ENCODE measurements around the gene MKLN1. TPM values are rescaled to one million over a fixed set of nuclear protein-coding genes. Genes with fewer than 3 reads are reported as not detected.

The MKLN1 gene
- total and polyA plus RNA-seq, 2 of the 13 experiments (the other 11 are each of a cell fraction or from before 2014, with no cell fraction given) = 33.6 to 43.5 TPM

- Histone ChIP-seq H3K9ac (ENCODE audit: insufficient read depth, low read depth, low read length) (no peak overlapping the region), H2AFZ (ENCODE audit: low read length) (no peak overlapping the region), H3K79me2 (ENCODE audit: insufficient read depth, low read length) (no peaks in the 10 kb centered on the region), H3K4me3 (replicated peaks in 1 of 3; ENCODE audit: insufficient read depth in 1 of 3, low read depth in 2 of 3, low read length in 3 of 3) (no peak overlapping the region), H3K4me1 (ENCODE audit: insufficient read depth, low read length) (no peaks in the 10 kb centered on the region), H3K4me2 (ENCODE audit: low read depth, low read length) (no peak overlapping the region), H3K36me3 (replicated peaks in 1 of 2; ENCODE audit: control insufficient read depth in 1 of 2, insufficient read depth in 2 of 2, low read length in 2 of 2) (no peaks in the 10 kb centered on the region), H3K9me3 (ENCODE audit: low read length) (no peaks in the 10 kb centered on the region), H3K27me3 (ENCODE audit: control insufficient read depth in 1 of 2, insufficient read depth in 2 of 2, low read length in 2 of 2) (peaks cover 0 to 4% of the 10 kb centered on the region in 2 experiments; a peak in 1 of 5 replicates), H3K27ac (ENCODE audit: extremely low read length, insufficient read depth, low read length) (no peak overlapping the region), H4K20me1 (ENCODE audit: insufficient read depth, low read length) (no peaks in the 10 kb centered on the region)
- BruUV-seq (replicated peaks) = no TSS peak
- no peak for ATAC-seq
- CTCF ChIA-PET (ENCODE audit: low intra/inter-chr PET ratio, low total read pairs) = no interaction called here
- in situ Hi-C loops (cut with HindIII; ENCODE audit: extremely low pct_ligation_motif_present, low pct_unique_long_range_greater_than_20kb) (no loop called here), intact Hi-C loops (cut with micrococcal nuclease; ENCODE audit: unreplicated experiment) (no loop called here)
- no peak for TF ChIP-seq ZNF773 (CRISPR knock-in tag; IDR thresholded peaks at IDR 0.05; ENCODE audit: borderline replicate concordance)
- TF ChIP-seq MAFF (IDR thresholded peaks at IDR 0.05; ENCODE audit: low read depth, low read length) = 0 out of 2 replicates have a peak, but pooled peaks have one; percentile 16
- no peak for TF ChIP-seq KLF6 (CRISPR knock-in tag; IDR thresholded peaks at IDR 0.05)
- TF ChIP-seq MAFK (conservative IDR thresholded peaks at IDR 0.05 in 1 of 2, IDR thresholded peaks at IDR 0.05 in 1 of 2; ENCODE audit: low read length in 2 of 2) = peak; percentile 11 to 44; a peak in 2 of 4 replicates
- POLR2A ChIA-PET = no interaction called here
- DNase-seq (ENCODE audit: low spot score) = no peak
- no peak for FAIRE-seq
- 21% methylated on average over 5 of the region's 5 CpGs for WGBS (ENCODE audit: low lambda C conversion rate)
Measured at GRCh38 chr7:131281266-131282048, 46.2 kb upstream of the MKLN1 start.

- H3K79me2 ChIP-seq (ENCODE audit: insufficient read depth, low read length) = no peaks in the 10 kb centered on the region
- H3K27me3 ChIP-seq (ENCODE audit: control insufficient read depth in 1 of 2, insufficient read depth in 2 of 2, low read length in 2 of 2) = peaks cover 0 to 4% of the 10 kb centered on the region in 2 experiments; a peak in 1 of 5 replicates
- ATAC-seq (peak; percentile 37; the same call in 1 of the 3 replicates), FAIRE-seq (no peak), DNase-seq (ENCODE audit: low spot score) (no peak)
- H3K4me3 ChIP-seq (replicated peaks in 1 of 3; ENCODE audit: insufficient read depth in 1 of 3, low read depth in 2 of 3, low read length in 3 of 3) = no peak overlapping the region
- H3K27ac ChIP-seq (ENCODE audit: extremely low read length, insufficient read depth, low read length) = no peak overlapping the region
- intact Hi-C loops (cut with micrococcal nuclease; ENCODE audit: unreplicated experiment) (no loop called here), in situ Hi-C loops (cut with HindIII; ENCODE audit: extremely low pct_ligation_motif_present, low pct_unique_long_range_greater_than_20kb) (no loop called here)
- 39% methylated on average over 9 of the region's 13 CpGs for WGBS (ENCODE audit: low lambda C conversion rate)
- no peak overlapping the region for H3K9ac ChIP-seq (ENCODE audit: insufficient read depth, low read depth, low read length)
- H3K4me2 ChIP-seq (ENCODE audit: low read depth, low read length) = no peak overlapping the region
- ChIA-PET POLR2A (no interaction called here), CTCF (ENCODE audit: low intra/inter-chr PET ratio, low total read pairs) (no interaction called here)
- H3K4me1 ChIP-seq (ENCODE audit: insufficient read depth, low read length) = no peaks in the 10 kb centered on the region
- TF ChIP-seq SALL2 (CRISPR knock-in tag; IDR thresholded peaks at IDR 0.05) (no peak), FOXA3 (CRISPR knock-in tag; IDR thresholded peaks at IDR 0.05) (no peak), EED (CRISPR knock-in tag; IDR thresholded peaks at IDR 0.05) (no peak), ZUFSP (CRISPR knock-in tag; IDR thresholded peaks at IDR 0.05; ENCODE audit: borderline replicate concordance) (no peak), CHD4 (IDR thresholded peaks at IDR 0.05; ENCODE audit: borderline replicate concordance, low read length) (no peak), ZNF383 (CRISPR knock-in tag; IDR thresholded peaks at IDR 0.05; ENCODE audit: borderline replicate concordance) (no peak), ZNF207 (IDR thresholded peaks at IDR 0.05; ENCODE audit: borderline replicate concordance) (no peak)
- TF ChIP-seq, protein P1, sequence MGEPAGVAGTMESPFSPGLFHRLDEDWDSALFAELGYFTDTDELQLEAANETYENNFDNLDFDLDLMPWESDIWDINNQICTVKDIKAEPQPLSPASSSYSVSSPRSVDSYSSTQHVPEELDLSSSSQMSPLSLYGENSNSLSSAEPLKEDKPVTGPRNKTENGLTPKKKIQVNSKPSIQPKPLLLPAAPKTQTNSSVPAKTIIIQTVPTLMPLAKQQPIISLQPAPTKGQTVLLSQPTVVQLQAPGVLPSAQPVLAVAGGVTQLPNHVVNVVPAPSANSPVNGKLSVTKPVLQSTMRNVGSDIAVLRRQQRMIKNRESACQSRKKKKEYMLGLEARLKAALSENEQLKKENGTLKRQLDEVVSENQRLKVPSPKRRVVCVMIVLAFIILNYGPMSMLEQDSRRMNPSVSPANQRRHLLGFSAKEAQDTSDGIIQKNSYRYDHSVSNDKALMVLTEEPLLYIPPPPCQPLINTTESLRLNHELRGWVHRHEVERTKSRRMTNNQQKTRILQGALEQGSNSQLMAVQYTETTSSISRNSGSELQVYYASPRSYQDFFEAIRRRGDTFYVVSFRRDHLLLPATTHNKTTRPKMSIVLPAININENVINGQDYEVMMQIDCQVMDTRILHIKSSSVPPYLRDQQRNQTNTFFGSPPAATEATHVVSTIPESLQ (CRISPR knock-in tag; conservative IDR thresholded peaks at IDR 0.05) = no peak
- no peaks in the 10 kb centered on the region for H3K9me3 ChIP-seq (ENCODE audit: low read length)
- no peaks in the 10 kb centered on the region for H4K20me1 ChIP-seq (ENCODE audit: insufficient read depth, low read length)
- H3K36me3 ChIP-seq (replicated peaks in 1 of 2; ENCODE audit: control insufficient read depth in 1 of 2, insufficient read depth in 2 of 2, low read length in 2 of 2) = no peaks in the 10 kb centered on the region
- H2AFZ ChIP-seq (ENCODE audit: low read length) = no peak overlapping the region
- BruUV-seq (replicated peaks) = no TSS peak
Measured at GRCh38 chr7:131284702-131285419, 42.8 kb upstream of the MKLN1 start.

All from HepG2 (cell line).